GM18508 (cell line): ENCODE results near the gene CRTAC1.

Experiments
- ATAC-seq: cut with Tn5 transposase; IDR thresholded peaks from one replicate; pipeline ENCODE4 v1.9.1; 2021; ENCODE audit warnings: moderate number of reproducible peaks; ENCODE audit not compliant: insufficient read depth, unreplicated experiment

The CRTAC1 gene

DNA sequence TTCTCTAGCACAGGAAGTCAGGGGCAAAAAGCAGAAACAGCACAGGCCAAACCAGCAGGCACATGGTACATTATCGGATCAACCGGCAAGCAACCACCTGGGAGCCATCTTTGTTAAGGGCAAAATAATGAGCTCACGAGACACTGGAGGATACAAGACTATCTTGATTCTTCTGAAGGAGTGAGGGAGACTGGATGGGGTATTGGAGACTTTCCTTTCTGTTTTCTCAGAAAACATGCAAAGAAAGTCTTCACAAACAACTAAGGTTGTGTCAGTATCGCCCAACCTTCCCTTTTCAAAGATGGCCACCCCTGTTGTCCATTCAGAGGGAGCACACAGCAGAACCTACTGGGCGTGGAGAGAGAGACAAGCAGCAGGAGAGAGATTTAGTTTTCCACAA, 151.2 kb downstream of the CRTAC1 start:
- no peak for ATAC-seq

DNA sequence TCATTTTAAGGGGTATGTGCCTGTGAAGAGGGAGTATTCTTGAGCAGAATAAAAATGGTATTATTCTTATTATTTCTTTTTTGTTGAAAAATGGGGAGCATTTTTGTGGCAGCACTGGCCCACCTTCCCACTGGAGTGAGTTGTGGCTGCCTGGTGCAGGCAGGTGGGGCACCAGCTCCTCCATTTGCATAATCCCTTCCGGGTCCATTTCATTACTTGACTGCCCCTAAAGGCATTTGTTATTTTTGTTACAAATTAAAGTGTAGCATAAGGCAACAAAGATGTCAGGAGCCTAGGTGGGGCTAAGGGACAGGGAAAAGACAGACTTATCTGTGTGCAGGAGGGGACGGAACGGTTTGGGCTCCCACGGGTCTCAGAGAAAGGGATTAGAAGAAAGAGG, 154.0 kb downstream of the CRTAC1 start:
- no peak for ATAC-seq

DNA sequence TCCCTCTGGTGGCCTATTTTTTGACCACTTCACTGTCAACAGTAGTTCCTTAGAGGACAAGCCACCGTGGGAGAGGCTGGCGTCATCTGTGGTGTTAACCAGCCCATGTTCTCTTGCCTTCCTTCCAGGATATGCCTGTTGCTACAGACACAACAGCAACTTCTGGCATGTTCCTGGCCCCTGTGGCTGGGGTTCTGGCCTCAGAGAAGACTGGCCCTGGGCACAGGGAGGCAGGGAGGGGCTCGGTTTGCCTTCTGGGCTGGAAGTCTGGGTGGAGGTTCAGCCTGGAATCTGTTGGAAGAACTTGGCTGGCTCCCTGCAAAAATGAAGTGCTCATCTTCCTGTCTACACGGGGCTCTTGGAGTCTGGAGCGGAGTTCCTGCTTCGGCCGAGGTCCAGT, 155.0 kb downstream of the CRTAC1 start:
- ATAC-seq, result no peak

DNA sequence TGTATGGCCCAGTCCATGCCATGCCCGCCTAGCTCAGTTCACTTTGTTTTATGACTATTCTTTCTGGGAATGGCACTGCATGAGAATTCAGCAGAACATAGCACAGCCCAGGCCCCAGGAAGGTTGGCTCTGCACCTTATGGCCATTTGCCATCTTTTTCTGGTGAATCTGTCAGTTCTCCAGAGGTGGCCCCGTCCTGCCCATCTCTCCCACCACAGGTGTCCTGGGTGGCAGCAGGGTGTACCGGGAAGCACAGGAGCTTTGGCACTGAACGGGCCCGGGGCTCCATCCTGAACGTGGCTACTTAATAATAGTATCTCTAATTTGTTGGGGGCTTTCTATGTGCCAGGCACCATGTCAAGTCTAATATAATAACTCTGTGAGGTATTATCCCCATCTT, 156.1 kb downstream of the CRTAC1 start:
- no peak for ATAC-seq

DNA sequence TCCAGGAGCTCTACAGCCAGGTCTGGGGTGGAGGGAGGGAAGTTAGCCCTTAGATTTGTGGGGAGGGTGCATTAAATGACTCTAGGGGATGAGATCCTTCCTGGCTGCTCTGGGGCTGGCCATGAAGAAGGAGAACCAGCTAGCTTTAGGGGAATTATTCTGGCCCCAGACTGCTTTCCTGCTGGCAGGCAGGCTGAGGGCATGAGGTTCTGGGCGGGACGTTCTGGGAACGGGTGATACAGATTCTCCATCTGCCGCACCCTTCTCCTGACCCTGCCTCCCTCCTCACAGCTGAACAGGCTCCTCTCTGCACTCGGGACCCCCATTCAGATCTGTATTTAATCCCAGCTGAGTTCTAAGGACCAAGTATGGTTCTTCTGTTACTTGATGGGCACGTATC, 156.9 kb downstream of the CRTAC1 start:
- ATAC-seq, result no peak

DNA sequence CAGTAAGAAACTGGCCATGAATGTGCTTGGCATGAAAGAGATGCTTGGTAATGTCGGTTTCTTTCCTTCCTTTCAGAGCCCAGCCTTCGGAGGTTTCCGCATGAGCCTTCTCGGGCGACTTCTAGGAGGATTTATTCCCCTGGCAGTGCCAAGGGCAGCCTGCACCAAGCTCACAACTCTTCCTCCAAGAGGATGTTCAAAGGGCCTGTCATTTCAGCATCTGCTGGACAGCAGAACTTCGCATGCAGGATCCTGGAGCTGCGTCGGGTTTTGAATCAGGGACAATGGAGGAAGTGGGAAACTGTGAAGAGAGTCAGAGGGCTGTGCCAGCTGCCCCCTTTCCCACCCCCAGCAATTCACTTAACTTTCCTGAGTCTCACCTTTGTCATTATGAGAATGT, 159.4 kb downstream of the CRTAC1 start:
- no peak for ATAC-seq

DNA sequence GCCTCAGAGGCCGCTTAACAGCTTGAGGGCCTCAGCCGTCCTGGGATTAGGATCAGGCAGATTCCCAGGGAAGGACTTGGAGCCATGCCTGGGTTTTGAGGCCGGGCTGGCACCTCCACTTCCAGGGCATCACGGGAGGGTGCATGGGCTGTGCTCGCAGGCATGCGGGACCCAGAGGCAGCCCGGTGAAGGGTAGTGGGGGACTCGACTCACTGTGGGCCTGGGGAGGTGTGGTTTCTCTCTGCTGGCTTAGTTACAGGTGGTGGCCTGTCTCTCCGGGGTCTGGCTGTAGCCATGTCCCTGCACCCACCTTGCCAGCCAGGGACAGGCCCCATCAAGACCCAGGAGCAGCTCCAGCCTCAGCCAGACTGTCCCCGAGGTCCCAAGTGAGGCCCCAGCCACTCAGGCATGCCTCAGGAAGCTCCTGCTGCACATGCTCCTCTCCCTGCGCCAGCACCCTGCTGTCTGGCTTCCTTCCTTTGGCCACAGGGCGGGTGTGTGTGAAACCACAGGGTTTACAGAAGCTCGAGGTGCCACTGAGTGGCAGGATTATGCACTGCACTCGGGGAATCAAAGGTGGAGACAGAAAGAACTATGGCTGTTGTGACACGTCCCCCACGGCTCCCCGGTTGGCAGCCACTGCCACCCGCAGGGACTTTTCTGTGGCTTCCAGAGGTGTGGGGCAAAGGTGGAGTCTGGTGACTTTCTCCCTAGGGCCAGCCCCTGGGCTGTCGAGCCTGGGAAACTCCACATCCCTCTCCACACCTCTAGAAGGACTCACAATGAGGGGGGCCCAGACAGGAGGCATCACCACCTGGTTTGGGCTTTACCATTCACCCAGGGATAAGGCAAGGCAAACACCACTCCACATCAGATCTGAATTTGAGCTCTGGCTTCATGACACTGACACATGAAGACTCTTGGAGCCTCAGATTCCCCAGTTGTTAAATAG, 161.1 kb downstream of the CRTAC1 start:
- peak; percentile 93 for ATAC-seq

DNA sequence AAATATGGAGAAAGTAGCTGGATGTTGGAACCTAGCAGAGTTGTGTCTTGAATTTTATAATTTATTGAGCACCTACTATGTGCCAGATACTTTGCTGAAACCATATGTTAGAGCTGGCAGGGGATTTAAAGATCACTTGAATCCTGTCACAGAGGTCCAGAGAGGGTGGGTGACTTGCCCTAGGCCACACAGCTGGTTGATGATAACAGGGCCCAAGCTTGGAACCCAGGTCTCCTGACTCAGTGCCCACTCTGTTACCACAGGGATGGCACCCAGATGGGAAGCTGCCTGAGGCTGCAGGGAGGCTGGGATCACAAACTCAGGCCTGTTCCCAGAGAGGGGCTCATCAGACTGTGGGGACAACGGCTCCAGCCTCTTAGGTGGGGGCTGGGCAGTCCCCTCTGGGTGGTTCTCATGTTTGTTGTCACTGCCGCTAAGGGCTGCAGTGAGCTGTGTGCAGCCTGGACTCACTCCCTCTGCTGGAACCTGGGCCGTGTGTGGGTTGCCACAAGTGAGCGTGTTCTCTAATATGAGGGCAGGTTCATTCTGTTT, 162.2 kb downstream of the CRTAC1 start:
- ATAC-seq, result no peak

DNA sequence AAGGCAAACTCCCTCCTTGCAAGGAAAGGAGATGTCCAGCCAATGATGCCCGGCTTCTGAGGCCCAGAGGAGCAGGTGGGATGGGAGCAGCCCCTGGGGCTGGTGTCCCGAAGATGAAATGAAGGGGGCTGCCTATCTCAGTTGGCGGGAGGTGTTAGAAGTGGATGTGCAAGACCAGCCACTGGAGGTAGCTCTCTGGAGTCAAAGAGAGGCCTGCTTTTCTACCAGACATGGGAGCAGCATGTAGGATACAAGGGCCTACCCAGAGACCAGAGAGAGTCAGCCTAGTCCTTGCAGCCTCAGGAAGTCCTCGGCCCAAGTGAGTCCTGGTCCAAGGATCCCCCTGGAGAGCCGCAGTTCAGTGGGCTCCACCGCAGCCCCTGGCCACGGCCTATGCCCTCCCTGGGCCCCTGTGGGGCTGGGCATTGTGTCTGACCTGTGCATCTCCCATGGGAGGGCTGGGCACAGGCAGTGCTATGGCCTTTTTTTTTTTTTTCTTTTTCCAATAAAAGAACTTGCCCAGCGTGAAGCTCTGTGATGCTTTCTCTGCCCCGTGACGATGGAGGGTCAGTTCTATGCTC, 163.1 kb downstream of the CRTAC1 start:
- ATAC-seq, result no peak

DNA sequence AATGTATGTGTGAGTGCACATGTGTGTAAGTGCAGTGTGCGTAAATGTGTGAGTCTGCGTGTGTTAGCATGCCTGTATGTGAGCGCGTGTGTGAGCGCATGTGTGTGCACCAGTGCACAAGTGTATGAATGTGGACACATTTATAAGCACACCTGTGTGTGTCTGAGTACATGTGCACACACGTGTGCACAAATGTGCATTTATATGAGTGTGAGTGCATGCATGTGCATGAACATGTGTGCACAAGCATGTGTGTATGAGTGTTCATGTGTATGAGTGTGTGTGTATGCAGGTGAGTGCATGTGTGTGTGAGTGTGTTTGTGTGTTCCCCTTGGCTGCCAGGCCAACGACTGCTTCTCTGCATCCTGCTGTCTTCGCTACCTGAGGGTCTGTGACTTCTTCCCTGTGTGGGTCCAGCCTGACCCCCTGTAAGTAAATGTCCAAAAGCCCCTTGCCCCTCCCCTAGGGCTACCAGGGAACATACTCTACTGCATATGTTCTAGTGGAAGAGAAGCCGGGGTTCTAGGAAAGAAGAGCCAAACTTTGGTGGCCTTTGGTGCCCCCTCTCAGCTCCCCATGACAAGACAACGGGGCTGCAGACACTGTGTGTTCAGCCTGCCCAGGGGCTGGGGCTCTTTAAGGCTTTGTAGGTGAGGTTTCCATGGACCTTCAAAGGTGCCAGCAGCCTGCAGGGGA, 163.7 kb downstream of the CRTAC1 start:
- ATAC-seq, result no peak

DNA sequence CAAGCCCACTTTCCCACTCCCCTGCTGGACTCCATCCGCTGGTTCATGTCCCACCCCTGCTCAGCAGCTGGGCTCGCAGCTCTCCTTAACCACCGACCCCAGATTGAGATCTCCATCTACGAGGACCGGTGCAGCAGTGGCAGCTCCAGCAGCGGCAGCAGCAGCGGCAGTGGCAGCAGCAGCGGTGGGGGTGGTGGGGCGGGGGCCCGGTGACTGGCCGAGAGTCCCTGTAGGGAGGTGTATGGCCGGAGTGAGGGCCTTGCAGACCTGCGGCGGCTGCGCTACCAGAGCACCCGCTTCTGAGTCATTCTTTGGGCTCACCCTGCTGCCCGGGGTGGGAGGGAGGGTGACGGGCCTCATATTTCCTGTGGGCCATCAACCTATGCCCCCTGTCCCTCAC, 164.9 kb downstream of the CRTAC1 start:
- no peak for ATAC-seq

DNA sequence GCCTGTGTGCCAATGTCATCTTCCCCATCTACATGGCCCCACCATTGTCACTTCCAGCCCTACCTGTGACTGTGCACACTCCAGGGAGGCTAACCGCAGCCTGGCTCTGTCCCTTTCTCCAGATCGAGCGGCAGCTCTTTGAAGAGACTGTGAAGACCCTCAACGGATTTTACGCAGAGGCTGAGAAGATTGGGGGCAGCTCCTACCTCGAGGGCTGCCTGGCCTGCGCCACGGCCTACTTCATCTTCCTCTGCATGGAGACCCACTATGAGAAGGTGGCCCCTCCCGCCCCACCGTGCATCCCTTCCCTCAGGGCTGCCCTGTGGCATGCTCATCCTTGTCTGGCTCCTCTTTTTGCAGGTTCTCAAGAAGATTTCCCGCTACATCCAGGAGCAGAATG, 166.6 kb downstream of the CRTAC1 start:
- ATAC-seq, result no peak

DNA sequence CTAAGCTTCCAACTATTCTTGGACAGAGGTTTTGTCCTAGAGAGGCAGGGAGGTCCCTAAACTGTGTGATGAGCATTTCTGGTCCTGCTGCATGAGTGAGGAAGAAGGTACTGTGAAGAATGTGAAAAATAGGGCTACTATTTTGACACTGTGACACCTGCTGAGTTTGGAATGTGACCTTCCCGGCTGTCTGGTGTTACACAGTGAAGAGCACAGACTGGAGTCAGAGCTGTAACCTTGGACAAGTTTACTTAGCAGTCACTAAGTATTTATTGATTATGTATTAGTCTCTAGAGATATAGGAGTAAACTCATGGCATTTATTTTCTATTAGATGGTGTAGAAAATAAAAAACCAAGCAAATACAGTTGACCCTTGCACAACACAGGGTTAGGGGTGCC, 168.5 kb downstream of the CRTAC1 start:
- no peak for ATAC-seq

DNA sequence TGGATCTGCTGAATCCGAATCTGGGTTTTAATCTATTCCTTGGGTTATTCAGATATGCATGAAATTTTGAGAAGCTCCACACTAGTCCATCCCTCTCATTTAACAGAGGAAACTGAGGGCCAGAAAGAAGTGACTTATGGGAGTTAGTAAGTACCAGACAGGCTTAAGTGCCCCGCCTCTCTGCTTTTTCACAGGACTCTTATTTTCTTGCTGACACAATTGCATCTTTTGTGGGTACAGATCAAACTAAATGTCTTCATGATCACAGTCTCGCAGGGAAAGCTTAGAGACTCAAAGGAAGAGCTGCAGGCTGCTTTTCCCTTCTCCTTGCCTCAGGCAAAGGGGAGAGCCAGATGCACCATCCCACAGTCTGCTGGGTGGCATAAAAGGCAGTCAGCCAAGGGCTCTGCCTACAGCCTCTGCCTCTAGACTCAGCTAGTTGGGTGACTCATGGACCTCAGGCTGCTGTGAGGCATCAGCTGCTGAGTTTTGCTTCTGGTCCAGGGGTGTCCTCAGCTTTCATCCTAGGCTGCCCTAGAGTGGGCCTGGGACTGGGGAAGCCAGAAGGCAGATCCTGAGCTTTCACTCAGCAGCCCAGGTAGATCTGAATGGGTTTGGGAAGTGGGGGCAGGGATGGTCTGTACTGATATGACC, 169.2 kb downstream of the CRTAC1 start:
- ATAC-seq, result no peak

DNA sequence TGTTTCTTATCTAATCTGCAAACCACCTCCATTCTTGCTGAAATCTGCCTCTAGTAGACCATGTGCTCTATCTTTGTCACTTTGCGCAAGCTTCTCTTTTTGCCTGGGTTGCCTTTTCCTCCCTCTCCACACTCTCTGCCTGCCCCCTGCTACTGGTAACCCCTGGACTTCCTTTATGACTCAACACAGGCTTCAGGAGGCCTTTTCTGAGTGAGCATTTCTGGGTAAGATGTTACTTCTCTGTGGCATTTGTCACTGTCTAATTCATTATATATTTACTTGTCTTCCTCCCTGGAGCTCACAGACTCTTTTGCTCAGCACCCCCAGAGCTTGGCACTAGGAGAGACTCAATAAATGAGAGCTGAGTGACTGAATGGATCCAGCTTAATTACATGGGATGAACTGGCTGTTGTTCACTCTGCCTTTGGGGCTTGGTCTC, 172.4 kb downstream of the CRTAC1 start:
- peak; percentile 72 for ATAC-seq

DNA sequence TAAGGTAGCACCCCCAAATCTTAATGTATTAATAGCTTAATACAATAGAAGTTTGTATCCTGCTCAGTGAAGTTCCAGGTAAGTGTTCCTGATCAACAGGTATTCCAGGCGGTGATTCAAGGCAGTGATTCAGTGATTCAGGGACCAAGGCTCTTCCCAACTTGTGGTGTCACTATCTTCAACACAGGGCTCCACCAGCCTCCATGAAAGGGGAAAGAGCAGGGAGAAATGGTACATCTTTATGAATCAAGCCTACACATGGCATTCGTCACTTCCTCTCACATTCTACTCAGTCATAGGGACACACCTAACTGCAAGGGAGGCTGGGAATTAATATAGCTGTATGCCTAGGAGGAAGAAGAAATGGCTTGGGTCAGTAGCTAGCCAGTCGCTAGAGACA, 175.7 kb downstream of the CRTAC1 start:
- no peak for ATAC-seq

DNA sequence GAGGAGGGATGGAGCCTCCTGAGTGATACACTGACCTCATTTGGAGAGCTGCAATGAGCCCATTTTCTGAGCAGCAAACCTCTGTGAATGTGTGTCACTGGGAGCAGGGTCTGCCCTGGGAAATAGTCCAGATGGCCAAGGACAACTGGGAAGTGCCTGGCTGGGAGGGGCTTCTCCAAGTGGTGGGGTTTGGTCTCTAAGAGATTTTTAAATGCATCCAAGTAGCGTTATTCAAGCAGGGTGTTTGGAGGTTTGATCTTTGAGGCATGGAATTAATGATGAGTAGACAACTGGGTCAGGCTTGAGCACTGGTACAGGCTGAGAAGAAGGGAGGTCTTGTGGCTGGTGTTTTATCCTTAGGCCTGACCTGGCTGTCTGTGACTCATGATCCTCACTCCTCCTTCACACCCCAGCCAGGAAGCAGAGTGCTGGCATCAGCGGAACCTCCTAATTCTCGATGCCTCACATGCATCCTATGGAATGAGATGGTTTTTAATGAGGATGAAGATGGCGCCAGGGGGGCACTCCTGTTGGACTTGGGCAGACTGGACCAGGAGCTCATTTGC, 177.5 kb downstream of the CRTAC1 start:
- ATAC-seq, result no peak

DNA sequence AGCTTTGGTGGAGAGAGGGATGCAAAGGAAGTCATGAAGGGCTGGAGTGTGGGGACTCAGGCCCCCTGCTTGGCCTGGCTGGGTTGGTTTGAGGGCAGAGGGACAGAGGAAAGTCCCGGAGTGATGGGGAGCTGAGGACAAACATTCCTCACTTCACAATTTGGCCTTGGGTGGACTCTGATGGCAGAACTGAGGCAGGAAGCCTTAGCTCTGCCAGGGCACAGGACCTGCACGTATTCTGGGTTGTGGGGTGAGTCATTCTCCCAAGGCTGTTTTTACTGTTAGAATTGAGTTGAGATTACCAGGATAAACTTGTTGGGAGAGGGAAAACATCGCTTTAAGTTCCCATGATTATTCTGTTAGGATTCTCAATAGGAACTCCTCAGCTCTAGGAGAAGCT, 178.1 kb downstream of the CRTAC1 start:
- ATAC-seq, result no peak

DNA sequence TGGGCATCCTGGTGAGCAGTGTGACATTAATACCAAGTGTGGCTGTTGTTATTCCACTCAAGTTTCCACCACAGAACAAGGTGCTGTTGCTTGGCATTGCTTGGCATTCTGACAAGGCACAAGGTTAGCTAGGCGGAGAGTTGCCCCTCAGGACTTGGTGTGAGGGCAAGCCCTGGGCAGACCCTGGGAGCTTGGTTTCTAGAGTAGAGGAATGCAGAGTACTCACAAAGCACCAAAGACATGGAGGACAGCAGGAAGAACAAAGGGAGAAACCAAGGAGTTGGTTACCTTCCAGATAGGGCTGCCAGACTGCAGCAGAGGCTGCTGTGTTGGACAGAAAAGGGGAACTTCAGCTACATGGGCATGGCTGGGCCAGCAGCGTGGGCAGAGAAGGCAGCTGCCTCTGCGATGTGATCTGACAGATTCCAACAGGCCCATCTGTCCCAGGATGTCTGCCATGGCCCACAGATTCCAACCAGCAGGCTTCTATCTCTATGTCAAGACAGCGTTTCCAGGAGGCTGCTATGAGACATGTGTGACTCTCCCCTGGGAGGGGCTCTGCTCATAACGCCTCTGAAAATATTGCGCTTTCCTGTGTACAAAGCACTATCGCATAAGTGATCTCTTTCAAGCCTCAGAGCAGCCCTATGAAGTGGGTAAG, 178.9 kb downstream of the CRTAC1 start:
- no peak for ATAC-seq

DNA sequence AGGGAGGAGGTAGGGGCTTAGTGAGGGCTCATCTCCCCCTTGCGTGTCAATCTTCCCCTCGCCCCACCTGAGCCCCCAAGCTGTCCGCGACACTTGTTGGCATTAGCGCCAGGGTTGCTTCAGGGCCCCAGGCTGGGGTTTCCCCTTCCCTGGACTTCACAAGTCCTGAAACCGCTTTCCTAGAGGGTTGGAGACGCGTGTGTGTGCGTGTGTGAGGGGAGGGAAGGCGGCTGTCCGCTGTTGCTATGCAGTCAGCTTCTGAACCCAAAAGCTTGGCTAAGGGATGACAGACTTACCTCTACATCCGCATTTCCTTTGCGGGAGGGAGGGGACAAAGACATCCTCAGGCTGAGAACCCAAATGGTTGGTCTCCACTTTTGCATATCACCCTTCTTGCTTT, 180.0 kb downstream of the CRTAC1 start:
- no peak for ATAC-seq
